GM21529 (cell line): ENCODE data around the gene PDZRN4.
"Not testable (repeated sequence)": the region's sequence is repeated elsewhere in the genome, so short reads cannot be mapped to it uniquely, and the experiment has no call there.

ENCODE experiments used
- ATAC-seq: cut with Tn5 transposase; IDR thresholded peaks from one replicate; pipeline ENCODE4 v1.9.1; 2021; ENCODE audit not compliant: unreplicated experiment

PDZRN4 gene

GRCh38 chr12:41188058-41188840, at the start of gene PDZRN4:
PDZRN4 (plus strand) TSS chr12:41188320.
- no peak for ATAC-seq

GRCh38 chr12:41140117-41140516, 48.0 kb upstream of the PDZRN4 start:
- ATAC-seq = no peak

- ATAC-seq = no peak
These were observed 47.0 kb upstream of the PDZRN4 start for GRCh38 chr12:41141104-41141503.

GRCh38 chr12:41142376-41142775, 45.7 kb upstream of the PDZRN4 start:
- ATAC-seq = no peak

- no peak for ATAC-seq
These were observed 36.3 kb upstream of the PDZRN4 start for GRCh38 chr12:41151793-41152192.

- no peak for ATAC-seq
These were observed 25.7 kb upstream of the PDZRN4 start for GRCh38 chr12:41162461-41162860.

- ATAC-seq = no peak
These were observed 20.4 kb upstream of the PDZRN4 start for GRCh38 chr12:41167701-41168100.

GRCh38 chr12:41174602-41175001, 13.5 kb upstream of the PDZRN4 start:
- no peak for ATAC-seq

- not testable (repeated sequence) for ATAC-seq
These were observed 8.6 kb upstream of the PDZRN4 start for GRCh38 chr12:41179507-41179906.

- no peak for ATAC-seq
These were observed 3.3 kb upstream of the PDZRN4 start for GRCh38 chr12:41184864-41185263.

GRCh38 chr12:41186026-41186425, 2.1 kb upstream of the PDZRN4 start:
- ATAC-seq = no peak

GRCh38 chr12:41188841-41189394, 798 bp downstream of the PDZRN4 start:
- no peak for ATAC-seq

- ATAC-seq = no peak
These were observed 1.5 kb downstream of the PDZRN4 start for GRCh38 chr12:41189395-41190251.

- ATAC-seq = no peak
These were observed 2.2 kb downstream of the PDZRN4 start for GRCh38 chr12:41190338-41190737.

- not testable (repeated sequence) for ATAC-seq
These were observed 3.4 kb downstream of the PDZRN4 start for GRCh38 chr12:41191549-41191948.

GRCh38 chr12:41193311-41193710, 5.2 kb downstream of the PDZRN4 start:
- no peak for ATAC-seq

GRCh38 chr12:41202051-41202450, 13.9 kb downstream of the PDZRN4 start:
- no peak for ATAC-seq

GRCh38 chr12:41205070-41205709, 17.1 kb downstream of the PDZRN4 start:
- no peak for ATAC-seq

- no peak for ATAC-seq
These were observed 18.2 kb downstream of the PDZRN4 start for GRCh38 chr12:41206298-41206697.

GRCh38 chr12:41211448-41211847, 23.3 kb downstream of the PDZRN4 start:
- no peak for ATAC-seq

GRCh38 chr12:41212625-41213024, 24.5 kb downstream of the PDZRN4 start:
- no peak for ATAC-seq
